GM19397 (cell line): Measurements from ENCODE around the gene MAGEC2.

Experiments used
- ATAC-seq: cut with Tn5 transposase; IDR thresholded peaks from one replicate; pipeline ENCODE4 v1.9.1; 2021; ENCODE audit warnings: mild to moderate bottlenecking, moderate library complexity; ENCODE audit not compliant: unreplicated experiment

Gene MAGEC2

GRCh38 chrX:142204522-142205433 is at the start of gene MAGEC2:
Gene MAGEC2 (minus strand): TSS chrX:142205290. CDS start chrX:142203987, 1,303 bp downstream.
- ATAC-seq = no peak

- no peak for ATAC-seq
Measured at GRCh38 chrX:142251680-142252079, 46.6 kb upstream of the MAGEC2 start.

GRCh38 chrX:142251202-142251601 is 46.1 kb upstream of the MAGEC2 start:
- ATAC-seq = no peak

GRCh38 chrX:142250502-142250901 is 45.4 kb upstream of the MAGEC2 start:
- no peak for ATAC-seq

- no peak for ATAC-seq
Measured at GRCh38 chrX:142249721-142250120, 44.6 kb upstream of the MAGEC2 start.

- ATAC-seq = no peak
Measured at GRCh38 chrX:142244568-142244967, 39.5 kb upstream of the MAGEC2 start.

GRCh38 chrX:142238536-142238935 is 33.4 kb upstream of the MAGEC2 start:
- no peak for ATAC-seq

GRCh38 chrX:142233400-142233799 is 28.3 kb upstream of the MAGEC2 start:
- no peak for ATAC-seq

- ATAC-seq = no peak
Measured at GRCh38 chrX:142214081-142214480, 9.0 kb upstream of the MAGEC2 start.

GRCh38 chrX:142201113-142201512 is 4.0 kb downstream of the MAGEC2 start:
- no peak for ATAC-seq

GRCh38 chrX:142186103-142186502 is 19.0 kb downstream of the MAGEC2 start:
- no peak for ATAC-seq

GRCh38 chrX:142184756-142185602 is 20.1 kb downstream of the MAGEC2 start:
- ATAC-seq = no peak

GRCh38 chrX:142156567-142156966 is 48.5 kb downstream of the MAGEC2 start:
- no peak for ATAC-seq
